Right cardiac atrium (tissue), 5 donors: ENCODE measurements around the gene LTBP2. TPM values are rescaled to one million over a fixed set of nuclear protein-coding genes. Genes with fewer than 3 reads are reported as not detected.

Experiments
- ATAC-seq, 2 donors: fragments of 200-7000 bp; cut with Tn5 transposase; one replicate each; pipeline versions ENCODE4 v1.8.0 to v1.9.1; 2020; ENCODE audit warnings: moderate library complexity in 2 of 2, mild to moderate bottlenecking in 1 of 2
- DNase-seq, 3 donors: peaks; one replicate each; pipeline ENCODE4 v3.0.0-alpha.2; 2020
- H3K27ac ChIP-seq: one replicate; pipeline ENCODE4 v1.5.1; 2013; ENCODE audit warnings: mild to moderate bottlenecking, low read length, control low read depth, moderate library complexity
- H3K27me3 ChIP-seq: one replicate; pipeline ENCODE4 v1.6.1; 2013; ENCODE audit not compliant: control insufficient read depth, insufficient read depth
- H3K4me1 ChIP-seq: one replicate; pipeline ENCODE4 v1.6.1; 2013; ENCODE audit warnings: low read length; ENCODE audit not compliant: control insufficient read depth, insufficient read depth
- H3K4me3 ChIP-seq: one replicate; pipeline ENCODE4 v1.5.1; 2013; ENCODE audit warnings: low read length, control low read depth
- H3K9me3 ChIP-seq: one replicate; pipeline ENCODE4 v1.6.1; 2013; ENCODE audit warnings: low read length; ENCODE audit not compliant: control insufficient read depth
- WGBS: extraction: QIAGEN DNeasy Blood & Tissue Kit; methylation state at CpG from one replicate; pipeline ENCODE4 v1.1.7; 2013; 5-methylcytosine and 5-hydroxymethylcytosine counted together
- intact Hi-C, 4 donors: fragments of 100-400 bp; cut with DNase I; formaldehyde crosslinking; loops; one replicate each; pipeline versions ENCODE4 v1.11.0 to v1.14.0; 2022 to 2023
- polyA plus RNA-seq: library from polyadenylated mRNA; stranded (reverse); fragments of 200-250 nt; gene quantifications from one replicate; pipeline ENCODE4 v1.2.3, GENCODE V29; 2013
- total RNA-seq, 4 donors: library from RNA; stranded (reverse); fragmentation: NEBNext Ultra II Directional; extraction: Animal tissue kit (Norgen Biotek cat#: 25700); gene quantifications; one replicate each; pipeline ENCODE4 v1.2.1, GENCODE V29; 2021
- donor health status: healthy with polysubstance abuse.
- donor health status: DM: no; HTN: yes; CAD: no.
- donor health status: DM: no; HTN: no; CAD: no.
- donor health status: DM: no; HTN: yes; CAD: no; lungs with severe emphysema.
- donor health status: DM: yes; HTN: yes; CAD: no.

The LTBP2 gene
- total and polyA plus RNA-seq, 5 donors, result 3.4 to 46.0 (median 22.0) TPM

- Histone ChIP-seq H3K27ac (no peak overlapping the region), H3K4me3 (no peak overlapping the region), H3K4me1 (no peaks in the 10 kb centered on the region), H3K27me3 (no peaks in the 10 kb centered on the region), H3K9me3 (no peaks in the 10 kb centered on the region)
- ATAC-seq (peak in 1 of 2 donors; percentile 9), DNase-seq (no peak)
- 40% methylated on average over 3 of the region's 3 CpGs for WGBS
- intact Hi-C loops, result no loop called here
These were observed 49.4 kb downstream of the LTBP2 start for GRCh38 chr14:74562515-74563232.

GRCh38 chr14:74558655-74559054, 53.4 kb downstream of the LTBP2 start:
- 92% methylated on average over 1 of the region's 1 CpG for WGBS
- no peaks in the 10 kb centered on the region for H3K27me3 ChIP-seq
- no peak for ATAC-seq
- no peak overlapping the region for H3K27ac ChIP-seq
- H3K4me1 ChIP-seq, result no peaks in the 10 kb centered on the region
- H3K9me3 ChIP-seq, result no peaks in the 10 kb centered on the region
- H3K4me3 ChIP-seq, result no peak overlapping the region
- intact Hi-C loops, result no loop called here
- no peak for DNase-seq

GRCh38 chr14:74557691-74558090, 54.3 kb downstream of the LTBP2 start:
- peak in 1 of 3 donors; percentile 27 for DNase-seq
- intact Hi-C loops, result no loop called here
- H3K27ac ChIP-seq, result no peak overlapping the region
- 78% methylated on average over 5 of the region's 5 CpGs for whole genome bisulfite sequencing
- H3K27me3 ChIP-seq, result no peaks in the 10 kb centered on the region
- H3K9me3 ChIP-seq, result no peaks in the 10 kb centered on the region
- no peak for ATAC-seq
- H3K4me1 ChIP-seq, result no peaks in the 10 kb centered on the region
- no peak overlapping the region for H3K4me3 ChIP-seq

GRCh38 chr14:74555476-74556050, 56.5 kb downstream of the LTBP2 start:
- Histone ChIP-seq H3K4me1 (no peaks in the 10 kb centered on the region), H3K9me3 (no peaks in the 10 kb centered on the region), H3K27ac (no peak overlapping the region), H3K4me3 (no peak overlapping the region), H3K27me3 (no peaks in the 10 kb centered on the region)
- ATAC-seq, result no peak
- intact Hi-C loops, result no loop called here
- peak in 1 of 3 donors; percentile 53 for DNase-seq
- WGBS, result 97% methylated on average over 15 of the region's 15 CpGs

GRCh38 chr14:74554742-74555362, 57.2 kb downstream of the LTBP2 start:
- Histone ChIP-seq H3K27ac (no peak overlapping the region), H3K4me1 (no peaks in the 10 kb centered on the region), H3K27me3 (no peaks in the 10 kb centered on the region), H3K9me3 (no peaks in the 10 kb centered on the region), H3K4me3 (no peak overlapping the region)
- ATAC-seq (no peak), DNase-seq (peak in 1 of 3 donors; percentile 33)
- intact Hi-C loops, result no loop called here
- WGBS, result 81% methylated on average over 8 of the region's 8 CpGs

GRCh38 chr14:74552623-74553022, 59.4 kb downstream of the LTBP2 start:
- Histone ChIP-seq H3K27ac (no peak overlapping the region), H3K9me3 (no peaks in the 10 kb centered on the region), H3K4me3 (no peak overlapping the region), H3K4me1 (no peaks in the 10 kb centered on the region), H3K27me3 (no peaks in the 10 kb centered on the region)
- intact Hi-C loops, result no loop called here
- DNase-seq (peak; percentile 89 to 93 (median 93)), ATAC-seq (peak; percentile 53 to 59)
- 51% methylated on average over 6 of the region's 6 CpGs for WGBS

GRCh38 chr14:74551431-74552371, 60.3 kb downstream of the LTBP2 start:
- 36% methylated on average over 21 of the region's 21 CpGs for WGBS
- intact Hi-C loops, result no loop called here
- H3K4me1 ChIP-seq, result no peaks in the 10 kb centered on the region
- ATAC-seq, result peak; percentile 69 to 78
- peak; percentile 72 to 92 (median 91) for DNase-seq
- H3K9me3 ChIP-seq, result no peaks in the 10 kb centered on the region
- no peak overlapping the region for H3K4me3 ChIP-seq
- no peaks in the 10 kb centered on the region for H3K27me3 ChIP-seq
- no peak overlapping the region for H3K27ac ChIP-seq

GRCh38 chr14:74551001-74551400, 61.0 kb downstream of the LTBP2 start:
- Histone ChIP-seq H3K4me3 (no peak overlapping the region), H3K27me3 (no peaks in the 10 kb centered on the region), H3K27ac (no peak overlapping the region), H3K4me1 (no peaks in the 10 kb centered on the region), H3K9me3 (no peaks in the 10 kb centered on the region)
- DNase-seq (peak in 1 of 3 donors; percentile 76), ATAC-seq (no peak)
- WGBS, result 86% methylated on average over 11 of the region's 11 CpGs
- intact Hi-C loops, result no loop called here

- no peaks in the 10 kb centered on the region for H3K4me1 ChIP-seq
- H3K27ac ChIP-seq, result no peak overlapping the region
- no peaks in the 10 kb centered on the region for H3K9me3 ChIP-seq
- H3K27me3 ChIP-seq, result no peaks in the 10 kb centered on the region
- intact Hi-C loops, result no loop called here
- 0% methylated on average over 1 of the region's 1 CpG for WGBS
- ATAC-seq (no peak), DNase-seq (no peak)
- no peak overlapping the region for H3K4me3 ChIP-seq
These were observed 62.0 kb downstream of the LTBP2 start for GRCh38 chr14:74550071-74550470.

GRCh38 chr14:74549588-74549987, 62.4 kb downstream of the LTBP2 start:
- Histone ChIP-seq H3K4me3 (no peak overlapping the region), H3K27me3 (no peaks in the 10 kb centered on the region), H3K9me3 (no peaks in the 10 kb centered on the region), H3K4me1 (no peaks in the 10 kb centered on the region), H3K27ac (no peak overlapping the region)
- 98% methylated on average over 1 of the region's 1 CpG for WGBS
- intact Hi-C loops, result loop anchor here in 1 of 4 donors (10.0 kb wide), 1 partner anchor 55 kb away; no protein-coding TSS in a partner anchor
- ATAC-seq (no peak), DNase-seq (no peak)
